22Rv1 (cell line): Measurements from ENCODE around the gene PCCA.

Experiments used
- H3K27ac ChIP-seq: fragments of 450-650 bp; 2 replicates; pipeline ENCODE4 v1.5.1; 2017
- CTCF ChIP-seq: fragments of 450-650 bp; IDR thresholded peaks from 2 replicates; pipeline ENCODE4 v1.5.1; 2017; ENCODE audit warnings: mild to moderate bottlenecking
- ZFX ChIP-seq: fragments of 450-650 bp; IDR thresholded peaks from 2 replicates; pipeline ENCODE4 v1.6.1; 2017; ENCODE audit warnings: antibody characterized with exemption, borderline replicate concordance

PCCA gene

DNA sequence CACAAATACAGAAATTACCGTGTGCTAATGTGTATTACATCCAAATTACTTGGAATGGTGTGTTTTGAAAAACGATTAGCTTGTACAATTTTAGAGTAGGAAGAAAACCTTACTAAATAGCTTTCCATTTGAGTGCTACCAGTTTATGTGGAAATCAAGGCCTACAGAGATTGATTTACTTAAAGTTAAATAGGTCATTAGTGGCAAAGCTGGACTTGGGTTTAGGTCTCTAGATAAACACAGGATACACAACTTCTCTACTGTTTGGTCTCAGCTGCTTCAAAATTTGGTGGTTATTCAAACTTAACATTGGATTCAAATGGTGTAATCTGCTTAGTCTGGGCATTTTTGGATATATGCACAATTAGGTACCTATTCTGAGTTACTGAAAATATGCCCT lies 21.4 kb downstream of the PCCA start:
- TF ChIP-seq CTCF (no peak), ZFX (no peak)
- no peak overlapping the region for H3K27ac ChIP-seq

- no peak for TF ChIP-seq ZFX
- TF ChIP-seq CTCF: no peak
- H3K27ac ChIP-seq: no peak overlapping the region
Observed at GRCh38 chr13:100112186-100112838, 23.4 kb downstream of the PCCA start.

GRCh38 chr13:100115693-100116254 lies 26.9 kb downstream of the PCCA start:
- TF ChIP-seq ZFX (no peak), CTCF (no peak)
- H3K27ac ChIP-seq: no peak overlapping the region

DNA sequence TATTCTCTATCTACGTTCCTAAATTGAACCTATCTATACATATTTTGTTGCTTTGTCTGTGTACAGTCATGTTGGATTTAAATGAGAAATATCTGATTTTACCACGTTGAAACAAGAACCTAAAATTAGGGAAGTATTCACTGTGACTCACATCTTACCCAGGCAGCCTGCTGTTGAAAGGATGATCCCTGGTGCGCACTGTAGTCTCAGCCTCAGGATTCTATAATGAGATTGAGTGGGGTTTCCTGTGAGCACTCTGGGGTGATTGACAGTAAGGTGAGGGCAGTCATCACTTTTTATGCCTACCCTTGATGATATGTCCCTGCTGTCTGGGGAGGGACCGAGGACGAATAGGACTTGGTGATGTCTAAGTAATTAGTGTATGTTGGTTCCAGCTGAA lies 35.4 kb downstream of the PCCA start:
- H3K27ac ChIP-seq: no peak overlapping the region
- TF ChIP-seq ZFX (no peak), CTCF (no peak)

DNA sequence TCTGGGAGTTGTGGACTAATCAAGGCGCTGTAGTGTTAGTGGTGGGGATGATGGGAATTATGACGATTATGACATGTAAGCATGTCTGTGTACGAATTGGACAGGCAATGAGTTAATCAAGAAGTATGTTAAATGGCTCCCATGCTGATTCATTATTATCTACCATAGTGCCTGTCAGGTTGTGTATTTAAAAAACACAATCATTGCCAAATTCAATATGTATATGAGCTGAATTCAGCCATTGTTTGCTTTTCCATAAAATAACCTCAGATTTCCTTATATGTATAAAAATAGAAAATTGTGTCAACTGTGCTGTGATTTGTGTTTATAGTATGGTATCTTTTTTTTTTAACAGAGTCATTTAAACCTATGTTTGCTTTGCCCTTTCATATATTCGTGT lies 37.1 kb downstream of the PCCA start:
- TF ChIP-seq CTCF (no peak), ZFX (no peak)
- no peak overlapping the region for H3K27ac ChIP-seq

- TF ChIP-seq ZFX: no peak
- TF ChIP-seq CTCF: no peak
- H3K27ac ChIP-seq: no peak overlapping the region
Observed at GRCh38 chr13:100128373-100128772, 39.5 kb downstream of the PCCA start.

DNA sequence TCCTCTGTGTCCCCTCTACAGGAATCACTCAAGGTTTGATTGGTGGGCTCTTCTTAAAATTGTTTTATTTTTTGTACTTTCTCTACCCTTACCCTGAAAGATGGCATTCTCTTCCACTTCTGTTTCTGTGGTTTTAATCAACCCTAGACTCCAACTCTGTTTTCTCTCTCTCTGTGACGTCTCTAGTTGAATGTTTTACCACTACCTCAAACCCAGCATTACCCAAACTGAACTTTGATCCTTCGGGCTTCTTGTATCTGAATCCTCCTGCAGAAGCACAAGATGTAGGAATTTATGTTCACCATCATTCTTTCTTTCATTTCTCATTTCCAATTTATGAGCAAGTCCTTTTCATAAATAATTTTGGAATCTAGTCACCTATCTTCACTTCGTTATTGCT lies 39.9 kb downstream of the PCCA start:
- no peak for TF ChIP-seq CTCF
- TF ChIP-seq ZFX: no peak
- no peak overlapping the region for H3K27ac ChIP-seq
